HFF-Myc (cell line): ENCODE results near the gene MGARP.
A peak's percentile ranks its signal among the peaks of the same experiment; 100 is the strongest.
"Not testable (repeated sequence)": the region's sequence is repeated elsewhere in the genome, so short reads cannot be mapped to it uniquely, and the experiment has no call there.

Experiments used
- DNase-seq: peaks from one replicate; pipeline ENCODE4 v3.0.0-alpha.2; 2011; ENCODE audit warnings: low read depth; ENCODE audit errors: extremely low read depth
- H3K4me3 ChIP-seq: replicated peaks from 2 replicates; pipeline ENCODE4 v1.5.1; 2011; ENCODE audit warnings: low read depth, mild to moderate bottlenecking, control low read depth, low read length
- CTCF ChIP-seq: IDR thresholded peaks from 2 replicates; pipeline ENCODE4 v1.5.1; 2012; ENCODE audit warnings: mild to moderate bottlenecking, low read depth, low read length, control low read depth; ENCODE audit errors: missing control alignments

MGARP gene

GRCh38 chr4:139315221-139315675 is 35.2 kb upstream of the MGARP start:
- no peak for TF ChIP-seq CTCF
- H3K4me3 ChIP-seq, result no peak overlapping the region
- DNase-seq, result no peak

- H3K4me3 ChIP-seq, result no peak overlapping the region
- TF ChIP-seq CTCF, result no peak
- no peak for DNase-seq
Observed at GRCh38 chr4:139314047-139314800, 34.2 kb upstream of the MGARP start.

- not testable (repeated sequence) for H3K4me3 ChIP-seq, DNase-seq
Observed at GRCh38 chr4:139313414-139313813, 33.4 kb upstream of the MGARP start.

GRCh38 chr4:139312552-139313332 is 32.7 kb upstream of the MGARP start:
- DNase-seq, result no peak
- H3K4me3 ChIP-seq, result no peak overlapping the region
- no peak for TF ChIP-seq CTCF

GRCh38 chr4:139311909-139312308 is 31.9 kb upstream of the MGARP start:
- no peak for TF ChIP-seq CTCF
- no peak overlapping the region for H3K4me3 ChIP-seq
- DNase-seq, result no peak

GRCh38 chr4:139304920-139305319 is 24.9 kb upstream of the MGARP start:
- no peak overlapping the region for H3K4me3 ChIP-seq
- TF ChIP-seq CTCF, result no peak
- DNase-seq, result no peak

- no peak for DNase-seq
- TF ChIP-seq CTCF, result peak; percentile 4
Observed at GRCh38 chr4:139301821-139302611, 22.0 kb upstream of the MGARP start, which contains the start of gene NDUFC1. Gene NDUFC1 (minus strand): TSS chr4:139302477. CDS start chr4:139295798, 6,679 bp downstream.

More at GRCh38 chr4:139301821-139302611, 22.0 kb upstream of the MGARP start, which contains the start of gene NDUFC1:
- H3K4me3 ChIP-seq, result peak within 1 kb of the TSS; percentile 98
